GM12873 (cell line): ENCODE measurements around the gene SERINC3.

ENCODE experiments used
- TF ChIP-seq, protein P1 (sequence below): IDR thresholded peaks from 2 replicates; pipeline ENCODE4 v1.5.1; 2012; ENCODE audit warnings: low read depth, mild to moderate bottlenecking, moderate library complexity, low read length, control low read depth; ENCODE audit not compliant: insufficient read depth; ENCODE audit errors: missing control alignments

SERINC3 gene

DNA sequence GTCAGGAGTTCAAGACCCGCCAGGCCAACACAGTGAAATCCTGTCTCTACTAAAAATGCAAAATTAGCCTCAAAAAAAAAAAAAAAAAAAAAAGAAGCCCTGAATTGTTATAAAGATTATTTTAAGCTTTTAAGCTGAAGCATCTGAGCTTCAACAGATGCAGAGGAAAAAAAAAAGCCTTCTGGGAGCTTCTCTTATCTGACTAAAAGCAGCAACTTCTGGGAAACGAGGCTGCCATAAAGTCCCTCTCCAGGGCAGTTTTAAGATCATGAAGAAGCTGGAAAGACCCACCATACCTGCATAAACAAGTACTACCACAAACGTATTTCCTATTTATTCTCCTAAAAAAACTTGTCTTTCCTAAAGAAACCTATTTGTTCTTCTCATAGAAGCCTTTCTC lies 3.6 kb downstream of the SERINC3 start:
- TF ChIP-seq, protein P1, sequence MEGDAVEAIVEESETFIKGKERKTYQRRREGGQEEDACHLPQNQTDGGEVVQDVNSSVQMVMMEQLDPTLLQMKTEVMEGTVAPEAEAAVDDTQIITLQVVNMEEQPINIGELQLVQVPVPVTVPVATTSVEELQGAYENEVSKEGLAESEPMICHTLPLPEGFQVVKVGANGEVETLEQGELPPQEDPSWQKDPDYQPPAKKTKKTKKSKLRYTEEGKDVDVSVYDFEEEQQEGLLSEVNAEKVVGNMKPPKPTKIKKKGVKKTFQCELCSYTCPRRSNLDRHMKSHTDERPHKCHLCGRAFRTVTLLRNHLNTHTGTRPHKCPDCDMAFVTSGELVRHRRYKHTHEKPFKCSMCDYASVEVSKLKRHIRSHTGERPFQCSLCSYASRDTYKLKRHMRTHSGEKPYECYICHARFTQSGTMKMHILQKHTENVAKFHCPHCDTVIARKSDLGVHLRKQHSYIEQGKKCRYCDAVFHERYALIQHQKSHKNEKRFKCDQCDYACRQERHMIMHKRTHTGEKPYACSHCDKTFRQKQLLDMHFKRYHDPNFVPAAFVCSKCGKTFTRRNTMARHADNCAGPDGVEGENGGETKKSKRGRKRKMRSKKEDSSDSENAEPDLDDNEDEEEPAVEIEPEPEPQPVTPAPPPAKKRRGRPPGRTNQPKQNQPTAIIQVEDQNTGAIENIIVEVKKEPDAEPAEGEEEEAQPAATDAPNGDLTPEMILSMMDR = no peak

- TF ChIP-seq, protein P1 = no peak
These were observed 4.4 kb downstream of the SERINC3 start for GRCh38 chr20:44517454-44517853.

DNA sequence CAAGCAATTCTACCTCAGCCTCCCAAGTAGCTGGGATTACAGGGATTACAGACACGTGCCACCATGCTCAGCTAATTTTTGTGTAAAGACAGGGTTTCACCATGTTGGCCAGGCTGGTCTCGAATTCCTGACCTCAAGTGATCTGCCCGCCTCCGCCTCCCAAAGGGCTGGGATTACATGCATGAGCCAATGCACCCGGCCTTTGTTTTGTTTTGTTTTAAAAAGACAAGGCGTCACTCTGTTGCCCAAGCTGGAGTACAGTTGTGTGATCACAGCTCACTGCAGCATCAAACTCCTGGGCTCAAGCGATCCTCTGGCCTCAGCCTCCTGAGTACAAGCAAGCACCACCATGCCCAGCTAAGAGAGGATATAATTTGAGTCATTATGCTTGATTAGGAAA lies 5.4 kb downstream of the SERINC3 start:
- TF ChIP-seq, protein P1 = no peak

DNA sequence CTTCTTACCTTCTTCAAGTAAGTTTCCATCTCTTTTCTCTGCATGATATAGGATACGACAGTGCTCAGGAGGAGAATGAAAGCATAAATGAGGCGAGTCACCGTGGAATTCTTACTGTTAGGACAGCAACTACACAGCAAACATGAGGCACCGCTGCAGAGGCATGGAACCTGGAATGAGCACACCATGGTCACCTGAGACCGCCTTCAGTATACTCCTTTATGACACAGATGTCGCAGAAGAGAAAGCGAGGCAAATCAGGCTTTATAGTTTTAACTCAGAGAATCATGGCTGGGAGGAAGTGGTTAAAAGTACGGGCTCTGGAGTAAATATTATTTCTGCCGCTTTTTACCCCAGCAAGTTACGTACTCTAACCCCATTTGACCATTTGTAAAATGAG lies 8.0 kb downstream of the SERINC3 start:
- TF ChIP-seq, protein P1 = no peak

GRCh38 chr20:44509762-44510161 lies 12.1 kb downstream of the SERINC3 start:
- TF ChIP-seq, protein P1 = no peak

GRCh38 chr20:44504402-44505307 lies 17.2 kb downstream of the SERINC3 start:
- TF ChIP-seq, protein P1 = no peak

- TF ChIP-seq, protein P1 = no peak
These were observed 18.9 kb downstream of the SERINC3 start for GRCh38 chr20:44502968-44503367.
